ENCODE data around the gene CD46.
A peak's percentile ranks its signal among the peaks of the same experiment; 100 is the strongest.

The CD46 gene

DNA sequence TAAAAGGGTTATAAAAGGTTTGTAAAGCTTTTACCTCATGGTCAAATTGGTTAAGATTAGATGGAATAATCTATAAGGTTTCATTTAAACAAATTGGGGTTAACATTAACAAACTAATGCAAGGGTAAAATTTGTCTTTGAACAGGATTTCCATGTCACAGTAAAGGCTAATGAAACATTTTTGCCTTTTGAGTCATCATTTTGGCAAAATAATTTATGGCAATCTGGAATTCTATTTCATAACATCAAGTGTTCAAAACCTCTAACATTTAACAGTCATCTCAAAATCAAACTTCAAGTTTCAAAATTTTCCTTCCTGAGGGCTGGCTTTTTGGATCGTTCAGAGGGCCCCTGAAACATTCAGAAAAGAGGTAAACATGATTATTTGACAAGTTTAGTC, 6.6 kb upstream of the CD46 start:
- Histone ChIP-seq H3K4me2 (ENCODE audit: low read length) (no peak overlapping the region), H3K4me1 (ENCODE audit: control insufficient read depth, low read length) (peaks cover 48% of the 10 kb centered on the region), H3K27ac (ENCODE audit: low read depth, low read length) (no peak overlapping the region), H3K4me3 (ENCODE audit: low read length) (no peak overlapping the region), H4K20me1 (ENCODE audit: control insufficient read depth, insufficient read depth, low read depth, low read length) (no peaks in the 10 kb centered on the region), H3K9me2 (replicated peaks; ENCODE audit: control insufficient read depth, low read length) (no peaks in the 10 kb centered on the region), H3F3A (ENCODE audit: control insufficient read depth, insufficient read depth) (peaks cover 9% of the 10 kb centered on the region; the same call in 1 of the 2 replicates), H3K27me3 (ENCODE audit: control insufficient read depth, low read length) (no peaks in the 10 kb centered on the region), H3K79me2 (ENCODE audit: control insufficient read depth, low read length) (peaks cover 4% of the 10 kb centered on the region; the same call in 1 of the 2 replicates), H3K9me3 (ENCODE audit: control insufficient read depth, insufficient read depth, low read length) (no peaks in the 10 kb centered on the region), H3K36me3 (ENCODE audit: control insufficient read depth, low read length) (no peaks in the 10 kb centered on the region; the same call in 1 of the 2 replicates)
- TF ChIP-seq, protein P1, sequence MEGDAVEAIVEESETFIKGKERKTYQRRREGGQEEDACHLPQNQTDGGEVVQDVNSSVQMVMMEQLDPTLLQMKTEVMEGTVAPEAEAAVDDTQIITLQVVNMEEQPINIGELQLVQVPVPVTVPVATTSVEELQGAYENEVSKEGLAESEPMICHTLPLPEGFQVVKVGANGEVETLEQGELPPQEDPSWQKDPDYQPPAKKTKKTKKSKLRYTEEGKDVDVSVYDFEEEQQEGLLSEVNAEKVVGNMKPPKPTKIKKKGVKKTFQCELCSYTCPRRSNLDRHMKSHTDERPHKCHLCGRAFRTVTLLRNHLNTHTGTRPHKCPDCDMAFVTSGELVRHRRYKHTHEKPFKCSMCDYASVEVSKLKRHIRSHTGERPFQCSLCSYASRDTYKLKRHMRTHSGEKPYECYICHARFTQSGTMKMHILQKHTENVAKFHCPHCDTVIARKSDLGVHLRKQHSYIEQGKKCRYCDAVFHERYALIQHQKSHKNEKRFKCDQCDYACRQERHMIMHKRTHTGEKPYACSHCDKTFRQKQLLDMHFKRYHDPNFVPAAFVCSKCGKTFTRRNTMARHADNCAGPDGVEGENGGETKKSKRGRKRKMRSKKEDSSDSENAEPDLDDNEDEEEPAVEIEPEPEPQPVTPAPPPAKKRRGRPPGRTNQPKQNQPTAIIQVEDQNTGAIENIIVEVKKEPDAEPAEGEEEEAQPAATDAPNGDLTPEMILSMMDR (IDR thresholded peaks at IDR 0.05; ENCODE audit: low read depth, low read length, poor library complexity, severe bottlenecking) = no peak
- TF ChIP-seq EZH2phosphoT487 (IDR thresholded peaks at IDR 0.05; ENCODE audit: borderline replicate concordance, low read length) = no peak

DNA sequence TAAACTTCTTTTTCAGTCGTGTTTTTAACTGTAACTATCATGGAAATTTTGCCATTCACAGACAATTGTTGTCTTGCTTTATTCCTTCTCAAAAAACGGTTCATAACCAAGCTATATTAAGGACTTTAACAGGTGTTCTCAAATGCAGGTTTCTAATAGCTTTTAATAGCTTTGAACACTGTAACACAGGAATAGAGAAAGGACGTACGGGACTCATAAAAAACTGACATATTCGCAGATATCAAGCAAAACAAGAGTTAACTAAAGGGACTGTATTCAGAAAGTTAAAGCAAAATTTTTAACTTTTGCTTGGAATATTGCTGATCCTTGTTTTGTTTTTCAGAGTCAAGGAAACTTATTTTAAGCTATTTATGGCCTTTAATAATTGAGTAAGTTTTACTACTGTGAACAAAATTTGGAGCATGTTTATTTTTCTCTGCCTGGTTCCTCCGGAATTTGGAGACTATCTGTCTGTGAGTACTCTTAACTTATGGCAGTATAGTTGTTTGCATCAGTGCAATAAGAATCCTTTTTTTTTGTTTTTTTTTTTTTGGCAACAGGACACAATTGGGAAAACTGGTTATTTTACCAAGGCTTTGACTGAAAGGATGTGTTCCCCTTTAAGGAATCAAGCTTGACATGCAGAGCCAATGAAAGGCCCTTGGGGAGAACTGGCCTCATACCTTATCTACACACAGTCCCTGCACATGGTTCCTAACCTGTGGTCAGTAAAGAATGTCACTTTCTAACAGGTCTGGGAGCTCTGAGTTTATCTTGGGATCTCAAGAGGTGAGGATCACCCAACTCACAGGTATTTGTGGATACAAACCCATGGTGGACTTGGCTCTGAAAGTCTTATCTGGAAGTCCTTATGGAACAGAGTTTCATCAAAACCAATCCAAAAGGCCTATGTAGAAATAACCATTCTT, 5.8 kb upstream of the CD46 start:
- H3K79me2 ChIP-seq (ENCODE audit: control insufficient read depth, low read length) = peaks cover 10% of the 10 kb centered on the region
- H3F3A ChIP-seq (ENCODE audit: control insufficient read depth, insufficient read depth) = peaks cover 9% of the 10 kb centered on the region; the same call in 1 of the 2 replicates
- H3K9me3 ChIP-seq (ENCODE audit: control insufficient read depth, insufficient read depth, low read length) = no peaks in the 10 kb centered on the region
- no peak overlapping the region for H3K4me3 ChIP-seq (ENCODE audit: low read length)
- H3K4me2 ChIP-seq (ENCODE audit: low read length) = peak overlapping the region; percentile 20
- TF ChIP-seq, protein P1 (IDR thresholded peaks at IDR 0.05; ENCODE audit: low read depth, low read length, poor library complexity, severe bottlenecking) = no peak
- TF ChIP-seq EZH2phosphoT487 (IDR thresholded peaks at IDR 0.05; ENCODE audit: borderline replicate concordance, low read length) = no peak
- H3K36me3 ChIP-seq (ENCODE audit: control insufficient read depth, low read length) = no peaks in the 10 kb centered on the region; the same call in 1 of the 2 replicates
- peaks cover 56% of the 10 kb centered on the region for H3K4me1 ChIP-seq (ENCODE audit: control insufficient read depth, low read length)
- no peak overlapping the region for H3K27ac ChIP-seq (ENCODE audit: low read depth, low read length)
- no peaks in the 10 kb centered on the region for H3K27me3 ChIP-seq (ENCODE audit: control insufficient read depth, low read length)
- no peaks in the 10 kb centered on the region for H4K20me1 ChIP-seq (ENCODE audit: control insufficient read depth, insufficient read depth, low read depth, low read length)
- H3K9me2 ChIP-seq (replicated peaks; ENCODE audit: control insufficient read depth, low read length) = no peaks in the 10 kb centered on the region

DNA sequence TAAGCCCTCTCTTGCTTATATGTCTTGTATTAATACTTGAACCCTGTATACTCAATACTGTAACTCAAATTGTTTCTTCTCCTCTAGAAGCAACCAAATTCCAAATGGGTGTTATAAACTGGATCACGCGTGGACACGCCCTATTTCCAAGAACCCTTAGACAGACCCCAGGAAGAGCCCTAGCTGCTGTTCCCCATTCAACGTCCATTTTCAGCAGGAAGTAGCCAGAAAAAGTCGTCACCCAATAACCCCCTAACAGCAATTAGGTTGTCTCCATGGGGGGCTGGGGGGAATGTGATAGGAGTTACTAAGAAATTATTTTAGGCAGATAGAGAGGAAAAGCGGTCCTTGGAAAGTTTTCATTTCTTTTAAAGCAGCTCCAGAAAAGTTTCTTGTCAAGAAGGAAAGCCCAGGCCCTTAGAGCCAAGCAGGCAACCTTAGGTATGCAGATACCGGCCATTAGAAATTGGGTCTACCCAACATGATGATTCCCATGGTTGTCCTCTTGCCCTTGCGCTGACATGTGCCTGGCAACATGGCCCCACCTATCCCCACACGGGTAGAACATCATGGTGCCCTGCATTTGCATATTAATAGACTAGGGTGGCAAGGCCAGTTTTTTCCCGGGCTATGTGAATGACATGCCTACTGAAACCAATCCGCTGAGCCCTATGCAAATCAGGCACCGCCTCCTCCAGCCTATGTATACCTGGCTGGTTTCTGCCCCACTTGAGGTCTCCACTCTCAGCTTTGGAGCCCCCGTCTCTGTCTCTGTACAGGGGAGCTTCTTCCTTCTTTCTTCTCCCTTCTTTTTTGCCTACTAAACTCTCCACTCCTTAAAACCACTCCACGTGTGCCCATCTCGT, 4.0 kb upstream of the CD46 start:
- no peaks in the 10 kb centered on the region for H3K27me3 ChIP-seq (ENCODE audit: control insufficient read depth, low read length)
- peak overlapping the region; percentile 79 for H3K4me3 ChIP-seq (ENCODE audit: low read length)
- H3K4me1 ChIP-seq (ENCODE audit: control insufficient read depth, low read length) = peaks cover 61% of the 10 kb centered on the region
- no peaks in the 10 kb centered on the region for H3K9me3 ChIP-seq (ENCODE audit: control insufficient read depth, insufficient read depth, low read length)
- H3K9me2 ChIP-seq (replicated peaks; ENCODE audit: control insufficient read depth, low read length) = no peaks in the 10 kb centered on the region
- H3K79me2 ChIP-seq (ENCODE audit: control insufficient read depth, low read length) = peaks cover 25% of the 10 kb centered on the region
- H3F3A ChIP-seq (ENCODE audit: control insufficient read depth, insufficient read depth) = peaks cover 9% of the 10 kb centered on the region; the same call in 1 of the 2 replicates
- peak overlapping the region; percentile 77 for H3K4me2 ChIP-seq (ENCODE audit: low read length)
- peaks cover 5% of the 10 kb centered on the region; the same call in 1 of the 2 replicates for H3K36me3 ChIP-seq (ENCODE audit: control insufficient read depth, low read length)
- H4K20me1 ChIP-seq (ENCODE audit: control insufficient read depth, insufficient read depth, low read depth, low read length) = no peaks in the 10 kb centered on the region; the same call in 1 of the 2 replicates
- TF ChIP-seq EZH2phosphoT487 (IDR thresholded peaks at IDR 0.05; ENCODE audit: borderline replicate concordance, low read length) = no peak
- TF ChIP-seq, protein P1 (IDR thresholded peaks at IDR 0.05; ENCODE audit: low read depth, low read length, poor library complexity, severe bottlenecking) = no peak
- H3K27ac ChIP-seq (ENCODE audit: low read depth, low read length) = peak overlapping the region; percentile 65

All from DOHH2 (cell line).